H9 (cell line): ENCODE measurements around the gene GNAI2. TPM values are rescaled to one million over a fixed set of nuclear protein-coding genes. Genes with fewer than 3 reads are reported as not detected.
A peak's percentile ranks its signal among the peaks of the same experiment; 100 is the strongest.

Experiments used
- DNase-seq: peaks from one replicate; pipeline ENCODE4 v3.0.0-alpha.2; 2017
- H2AFZ ChIP-seq: one replicate; pipeline ENCODE4 v1.6.1; 2013; ENCODE audit warnings: mild to moderate bottlenecking, low read length, control low read depth, moderate library complexity
- H2AK5ac ChIP-seq: 2 replicates; pipeline ENCODE4 v1.6.1; 2013; ENCODE audit warnings: low read length, control low read depth, mixed read lengths; ENCODE audit not compliant: insufficient read length
- H2BK120ac ChIP-seq: one replicate; pipeline ENCODE4 v1.6.1; 2013; ENCODE audit warnings: low read depth, mild to moderate bottlenecking, low read length, control low read depth, inconsistent platforms; ENCODE audit not compliant: poor library complexity, severe bottlenecking
- H2BK12ac ChIP-seq: 2 replicates; pipeline ENCODE4 v1.6.1; 2013; ENCODE audit warnings: low read length, control low read depth, mixed read lengths, low read depth; ENCODE audit not compliant: insufficient read length
- H2BK15ac ChIP-seq: 2 replicates; pipeline ENCODE4 v1.6.1; 2013; ENCODE audit warnings: low read depth, low read length, control low read depth
- H2BK20ac ChIP-seq: one replicate; pipeline ENCODE4 v1.6.1; 2013; ENCODE audit warnings: low read depth, mild to moderate bottlenecking, low read length, control low read depth, inconsistent platforms; ENCODE audit not compliant: poor library complexity, severe bottlenecking
- H2BK5ac ChIP-seq: 2 replicates; pipeline ENCODE4 v1.6.1; 2013; ENCODE audit warnings: low read length, control low read depth, mixed read lengths; ENCODE audit not compliant: insufficient read length
- H3K14ac ChIP-seq: 2 replicates; pipeline ENCODE4 v1.6.1; 2013; ENCODE audit warnings: low read length, control low read depth; ENCODE audit not compliant: insufficient read depth
- H3K18ac ChIP-seq: 2 replicates; pipeline ENCODE4 v1.6.1; 2013; ENCODE audit warnings: low read depth, mild to moderate bottlenecking, mixed read lengths, low read length, control low read depth; ENCODE audit not compliant: insufficient read length
- H3K23ac ChIP-seq: 2 replicates; pipeline ENCODE4 v1.6.1; 2013; ENCODE audit warnings: low read length, control low read depth, mixed read lengths, low read depth; ENCODE audit not compliant: insufficient read length
- H3K23me2 ChIP-seq: 2 replicates; pipeline ENCODE4 v1.6.1; 2013; ENCODE audit warnings: low read depth, mild to moderate bottlenecking, mixed read lengths, low read length, control low read depth; ENCODE audit not compliant: insufficient read length, poor library complexity, severe bottlenecking
- H3K27ac ChIP-seq: 2 replicates; pipeline ENCODE4 v1.5.1; 2013; ENCODE audit warnings: low read length, control low read depth, mixed read lengths, low read depth; ENCODE audit not compliant: insufficient read length
- H3K27me3 ChIP-seq: 2 replicates; pipeline ENCODE4 v1.6.1; 2013; ENCODE audit warnings: low read length, control low read depth, inconsistent platforms; ENCODE audit not compliant: insufficient read depth
- H3K4ac ChIP-seq: 2 replicates; pipeline ENCODE4 v1.6.1; 2013; ENCODE audit warnings: low read depth, mild to moderate bottlenecking, control low read depth, inconsistent platforms, low read length, moderate library complexity
- H3K4me1 ChIP-seq: 2 replicates; pipeline ENCODE4 v1.6.1; 2013; ENCODE audit warnings: low read length, control low read depth, inconsistent platforms; ENCODE audit not compliant: insufficient read depth
- H3K4me2 ChIP-seq: 2 replicates; pipeline ENCODE4 v1.6.1; 2013; ENCODE audit warnings: low read length, control low read depth, mixed read lengths; ENCODE audit not compliant: insufficient read length, insufficient read depth
- H3K56ac ChIP-seq: 2 replicates; pipeline ENCODE4 v1.6.1; 2013; ENCODE audit warnings: low read depth, mild to moderate bottlenecking, mixed read lengths, low read length, control low read depth; ENCODE audit not compliant: insufficient read length
- H3K79me1 ChIP-seq: 2 replicates; pipeline ENCODE4 v1.6.1; 2013; ENCODE audit warnings: low read depth, mild to moderate bottlenecking, moderate library complexity, low read length, control low read depth, inconsistent platforms; ENCODE audit not compliant: insufficient read depth, poor library complexity, severe bottlenecking
- H3K79me2 ChIP-seq: 2 replicates; pipeline ENCODE4 v1.6.1; 2013; ENCODE audit warnings: low read length, control low read depth, inconsistent platforms; ENCODE audit not compliant: insufficient read depth
- H3K9ac ChIP-seq: 2 replicates; pipeline ENCODE4 v1.6.1; 2013; ENCODE audit warnings: low read length, control low read depth, mixed read lengths; ENCODE audit not compliant: insufficient read length; ENCODE audit errors: extremely low read depth
- H3K9me3 ChIP-seq: one replicate; pipeline ENCODE4 v1.6.1; 2013; ENCODE audit warnings: low read depth, low read length, inconsistent platforms; ENCODE audit not compliant: control insufficient read depth
- H3T11ph ChIP-seq: one replicate; pipeline ENCODE4 v1.6.1; 2013; ENCODE audit warnings: mild to moderate bottlenecking, low read length, control low read depth, inconsistent platforms
- H4K20me1 ChIP-seq: one replicate; pipeline ENCODE4 v1.6.1; 2013; ENCODE audit not compliant: control insufficient read depth, insufficient read length, insufficient read depth
- H4K5ac ChIP-seq: 2 replicates; pipeline ENCODE4 v1.6.1; 2013; ENCODE audit warnings: low read depth, mild to moderate bottlenecking, mixed read lengths, low read length, control low read depth; ENCODE audit not compliant: insufficient read length
- H4K8ac ChIP-seq: replicated peaks from 2 replicates; pipeline ENCODE4 v1.6.1; 2013; ENCODE audit warnings: low read length, control low read depth, mixed read lengths, low read depth; ENCODE audit not compliant: insufficient read length
- H4K91ac ChIP-seq: 2 replicates; pipeline ENCODE4 v1.6.1; 2013; ENCODE audit warnings: low read depth, mild to moderate bottlenecking, moderate library complexity, mixed read lengths, low read length, control low read depth; ENCODE audit not compliant: insufficient read length
- H3K27ac Mint-ChIP-seq, 3 experiments: 2 replicates in 2 of 3; 3 replicates in 1 of 3; pipeline ENCODE4 v1.8.0; 2020 to 2021; ENCODE audit warnings: mixed read lengths in 3 of 3, mild to moderate bottlenecking in 1 of 3, moderate library complexity in 1 of 3
- H3K27me3 Mint-ChIP-seq: 2 replicates; pipeline ENCODE4 v1.8.0; 2021; ENCODE audit warnings: low read depth, mild to moderate bottlenecking, moderate library complexity, mixed read lengths
- H3K36me3 Mint-ChIP-seq, 3 experiments: 2 replicates in 2 of 3; 3 replicates in 1 of 3; pipeline ENCODE4 v1.8.0; 2020 to 2021; ENCODE audit warnings: low read depth in 3 of 3, mixed read lengths in 3 of 3; ENCODE audit not compliant: insufficient read depth in 1 of 3
- H3K4me1 Mint-ChIP-seq, 2 experiments: 2 replicates each; pipeline ENCODE4 v1.8.0; 2020; ENCODE audit warnings: mixed read lengths in 2 of 2
- H3K4me3 Mint-ChIP-seq, 2 experiments: 2 replicates in 1 of 2; 3 replicates in 1 of 2; pipeline ENCODE4 v1.8.0; 2020 to 2021; ENCODE audit warnings: mild to moderate bottlenecking in 2 of 2, mixed read lengths in 2 of 2, moderate library complexity in 1 of 2
- H3K9me3 Mint-ChIP-seq, 2 experiments: 2 replicates in 1 of 2; 3 replicates in 1 of 2; pipeline ENCODE4 v1.8.0; 2020; ENCODE audit warnings: mild to moderate bottlenecking in 2 of 2, mixed read lengths in 2 of 2, moderate library complexity in 1 of 2
- WGBS: extraction: QIAGEN DNeasy Blood & Tissue Kit; methylation state at CpG from one replicate; pipeline ENCODE4 v1.1.7; 2013; ENCODE audit warnings: missing lambda C conversion rate, low lambda C conversion rate, mixed read lengths; ENCODE audit not compliant: insufficient read length; ENCODE audit errors: extremely low coverage; 5-methylcytosine and 5-hydroxymethylcytosine counted together
- total RNA-seq: library from RNA; stranded (reverse); gene quantifications from 2 replicates; pipeline ENCODE4 v1.2.1, GENCODE V29; 2021
- TF ChIP-seq, protein P1 (sequence below): fragments of 200-600 bp; sonication (generic); conservative IDR thresholded peaks from 3 replicates; pipeline ENCODE4 v1.8.0; 2021; ENCODE audit warnings: antibody characterized with exemption, mild to moderate bottlenecking

The GNAI2 gene
- total RNA-seq, 1 experiment from 2014 or later, result 218 TPM

DNA sequence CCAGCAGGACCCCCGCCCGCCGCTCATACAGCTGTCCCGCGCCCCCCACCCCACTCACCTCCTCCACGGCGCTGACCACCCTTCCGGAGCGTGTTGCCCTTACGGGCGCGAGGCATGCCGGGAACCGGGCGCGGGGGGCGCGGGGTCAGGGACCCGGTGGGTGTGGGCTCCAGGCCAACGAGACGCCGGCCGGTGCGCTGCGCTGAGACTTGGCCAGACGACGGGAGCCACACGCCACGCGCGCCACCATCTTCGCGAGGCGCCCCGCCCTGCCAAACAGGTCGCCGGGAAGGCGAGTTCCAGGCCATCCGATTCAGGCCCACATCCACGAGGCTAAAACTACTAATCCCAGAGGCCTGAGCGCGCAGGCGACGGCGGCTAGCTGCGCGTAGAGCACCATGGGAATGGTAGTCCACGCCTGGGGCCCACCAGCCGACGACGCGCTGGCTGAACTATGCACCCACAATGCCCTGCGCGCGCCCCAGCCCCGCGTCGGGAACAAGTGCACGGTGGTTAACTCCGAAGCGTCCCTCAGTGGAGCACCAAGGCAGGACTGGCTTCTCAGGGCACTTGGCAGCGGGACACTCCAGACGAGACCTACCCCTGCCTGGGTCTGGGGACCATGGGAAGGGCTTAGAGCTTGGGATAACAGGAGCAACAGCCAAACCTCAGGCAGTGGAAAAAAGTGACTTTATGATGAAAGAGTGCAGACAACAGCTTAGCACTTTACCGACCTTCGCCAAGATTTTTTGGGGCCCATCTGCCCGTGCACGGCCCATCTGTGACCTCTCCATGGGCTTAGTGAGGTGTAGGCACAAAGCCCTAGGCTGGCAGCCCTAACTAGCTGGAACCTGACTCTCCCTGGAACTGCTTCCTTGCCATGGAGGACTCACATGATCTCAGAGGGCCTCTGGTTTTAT lies 56.4 kb downstream of the GNAI2 start, which contains the start of gene IFRD2:
IFRD2 (minus strand) TSS at position 271 of the 920 bp plus-strand sequence; CDS start at position 116, 155 bp downstream.
- Histone ChIP-seq H3K14ac (peak within 1 kb of the TSS; percentile 63), H3K56ac (no peak within 1 kb of the TSS), H3K23me2 (peaks cover 5% of the 10 kb centered on the region), H3K27me3 (no peaks in the 10 kb centered on the region), H2BK20ac (no peak within 1 kb of the TSS), H3K79me2 (peaks cover 3% of the 10 kb centered on the region; the same call in 1 of the 2 replicates), H2BK15ac (no peak within 1 kb of the TSS), H3T11ph (no peak within 1 kb of the TSS), H2BK5ac (no peak within 1 kb of the TSS), H3K4me2 (peak within 1 kb of the TSS; percentile 91), H2AFZ (no peak within 1 kb of the TSS), H3K4me1 (no peaks in the 10 kb centered on the region), H2AK5ac (no peak within 1 kb of the TSS), H4K20me1 (no peaks in the 10 kb centered on the region), H3K9ac (peak within 1 kb of the TSS; percentile 73), H3K4ac (no peak within 1 kb of the TSS), H4K5ac (no peak within 1 kb of the TSS), H3K18ac (peak within 1 kb of the TSS; percentile 64), H3K79me1 (no peaks in the 10 kb centered on the region), H4K91ac (no peak within 1 kb of the TSS), H3K23ac (no peak within 1 kb of the TSS), H4K8ac (no peak within 1 kb of the TSS), H2BK12ac (no peak within 1 kb of the TSS), H3K27ac (no peak within 1 kb of the TSS), H2BK120ac (no peak within 1 kb of the TSS), H3K9me3 (no peaks in the 10 kb centered on the region)
- peak within 1 kb of the TSS; percentile 87 to 99 (median 96); a peak in 6 of 7 replicates for H3K27ac Mint-ChIP-seq
- peak; percentile 98 for DNase-seq
- H3K27me3 Mint-ChIP-seq, result no peaks in the 10 kb centered on the region
- H3K4me1 Mint-ChIP-seq, result peaks cover 11% of the 10 kb centered on the region in 2 experiments
- H3K4me3 Mint-ChIP-seq, result peak within 1 kb of the TSS; percentile 82 to 87
- no peaks in the 10 kb centered on the region; a peak in 1 of 5 replicates for H3K9me3 Mint-ChIP-seq
- peaks cover 27 to 42% (median 34%) of the 10 kb centered on the region in 3 experiments; a peak in 6 of 7 replicates for H3K36me3 Mint-ChIP-seq
- TF ChIP-seq, protein P1, sequence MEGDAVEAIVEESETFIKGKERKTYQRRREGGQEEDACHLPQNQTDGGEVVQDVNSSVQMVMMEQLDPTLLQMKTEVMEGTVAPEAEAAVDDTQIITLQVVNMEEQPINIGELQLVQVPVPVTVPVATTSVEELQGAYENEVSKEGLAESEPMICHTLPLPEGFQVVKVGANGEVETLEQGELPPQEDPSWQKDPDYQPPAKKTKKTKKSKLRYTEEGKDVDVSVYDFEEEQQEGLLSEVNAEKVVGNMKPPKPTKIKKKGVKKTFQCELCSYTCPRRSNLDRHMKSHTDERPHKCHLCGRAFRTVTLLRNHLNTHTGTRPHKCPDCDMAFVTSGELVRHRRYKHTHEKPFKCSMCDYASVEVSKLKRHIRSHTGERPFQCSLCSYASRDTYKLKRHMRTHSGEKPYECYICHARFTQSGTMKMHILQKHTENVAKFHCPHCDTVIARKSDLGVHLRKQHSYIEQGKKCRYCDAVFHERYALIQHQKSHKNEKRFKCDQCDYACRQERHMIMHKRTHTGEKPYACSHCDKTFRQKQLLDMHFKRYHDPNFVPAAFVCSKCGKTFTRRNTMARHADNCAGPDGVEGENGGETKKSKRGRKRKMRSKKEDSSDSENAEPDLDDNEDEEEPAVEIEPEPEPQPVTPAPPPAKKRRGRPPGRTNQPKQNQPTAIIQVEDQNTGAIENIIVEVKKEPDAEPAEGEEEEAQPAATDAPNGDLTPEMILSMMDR, result no peak
- WGBS, result no CpG with 5 or more reads among the region's 67 CpGs
